Esophagus mucosa (tissue), 1 donor: ENCODE measurements around the gene TUBAL3. TPM values are rescaled to one million over a fixed set of nuclear protein-coding genes. Genes with fewer than 3 reads are reported as not detected.

Experiments used
- total RNA-seq: library from RNA; stranded (reverse); gene quantifications from one replicate; pipeline ENCODE4 v1.2.4, GENCODE V29; 2023
- donor health status: DM: yes; HTN: yes; CAD: no.

Gene TUBAL3
- total RNA-seq, 1 donor from 2014 or later: 0.12 TPM

Other genes starting within 250 kb of the TUBAL3 start
- not detected for gene AKR1C8, start 219.7 kb downstream of the TUBAL3 start, total RNA-seq
- gene AKR1C4, start 208.0 kb downstream of the TUBAL3 start, total RNA-seq: not detected
- gene UCN3, start 39.9 kb downstream of the TUBAL3 start, total RNA-seq: not detected
- gene NET1, start 7.7 kb upstream of the TUBAL3 start, total RNA-seq: 182 TPM
- 16.6 TPM for gene CALML5, start 94.7 kb upstream of the TUBAL3 start, total RNA-seq
- gene CALML3, start 120.1 kb upstream of the TUBAL3 start, total RNA-seq: 501 TPM